Karpas-422 (cell line): ENCODE results near the gene CHST14. TPM values are rescaled to one million over a fixed set of nuclear protein-coding genes. Genes with fewer than 3 reads are reported as not detected.

Source experiments
- DNase-seq: peaks from one replicate; pipeline ENCODE4 v3.0.0-alpha.2; 2015
- H2AFZ ChIP-seq: fragments of 200-600 bp; sonication (generic); 2 replicates; pipeline ENCODE4 v1.6.1; 2014; ENCODE audit warnings: antibody characterized with exemption, low read length, mixed read lengths
- H3K27ac ChIP-seq: fragments of 200-600 bp; sonication (generic); 2 replicates; pipeline ENCODE4 v1.5.1; 2014; ENCODE audit warnings: mild to moderate bottlenecking, low read length, moderate library complexity
- H3K27me3 ChIP-seq: fragments of 200-600 bp; sonication (generic); 2 replicates; pipeline ENCODE4 v1.6.1; 2014; ENCODE audit warnings: low read length, mixed read lengths
- H3K36me3 ChIP-seq: fragments of 200-600 bp; sonication (generic); 2 replicates; pipeline ENCODE4 v1.6.1; 2014; ENCODE audit warnings: low read length, mixed read lengths; ENCODE audit not compliant: insufficient read depth
- H3K4me1 ChIP-seq: fragments of 200-600 bp; sonication (generic); 2 replicates; pipeline ENCODE4 v1.6.1; 2014; ENCODE audit warnings: mild to moderate bottlenecking, low read length, mixed read lengths
- H3K4me2 ChIP-seq: fragments of 200-600 bp; sonication (generic); 2 replicates; pipeline ENCODE4 v1.6.1; 2014; ENCODE audit warnings: low read length, low read depth, mild to moderate bottlenecking; ENCODE audit not compliant: poor library complexity, severe bottlenecking
- H3K4me3 ChIP-seq: fragments of 200-600 bp; sonication (generic); 2 replicates; pipeline ENCODE4 v1.5.1; 2014; ENCODE audit warnings: mild to moderate bottlenecking, antibody characterized with exemption, low read length, mixed read lengths
- H3K79me2 ChIP-seq: fragments of 200-600 bp; sonication (generic); 2 replicates; pipeline ENCODE4 v1.6.1; 2014; ENCODE audit warnings: mild to moderate bottlenecking, low read length, mixed read lengths
- H3K9ac ChIP-seq: fragments of 200-600 bp; sonication (generic); 2 replicates; pipeline ENCODE4 v1.6.0; 2014; ENCODE audit warnings: low read length
- H3K9me2 ChIP-seq: fragments of 200-600 bp; sonication (generic), shearing (Covaris generic); replicated peaks from 2 replicates; pipeline ENCODE4 v1.6.0; 2014; ENCODE audit warnings: mild to moderate bottlenecking, low read length, moderate library complexity; ENCODE audit not compliant: insufficient read depth
- H3K9me3 ChIP-seq: fragments of 300-700, 200-600 bp; sonication (generic); 2 replicates; pipeline ENCODE4 v1.6.1; 2014; ENCODE audit warnings: low read length, mixed read lengths
- H4K20me1 ChIP-seq: fragments of 200-600 bp; sonication (generic); 2 replicates; pipeline ENCODE4 v1.6.1; 2014; ENCODE audit warnings: mild to moderate bottlenecking, antibody characterized with exemption, low read length, low read depth; ENCODE audit not compliant: insufficient read depth
- total RNA-seq: library from RNA; depleted of rRNA; stranded (reverse); fragments of >200 nt; shearing (Covaris generic); gene quantifications from 2 replicates; pipeline ENCODE4 v1.2.3, GENCODE V29; 2014; ENCODE audit warnings: low replicate concordance

CHST14 gene
- total RNA-seq, 1 experiment from 2014 or later = 11.6 TPM

- Histone ChIP-seq H3K9me3 (no peaks in the 10 kb centered on the region), H3K27ac (no peak overlapping the region), H3K9me2 (no peaks in the 10 kb centered on the region), H2AFZ (no peak overlapping the region), H3K9ac (no peak overlapping the region), H3K4me1 (no peaks in the 10 kb centered on the region), H3K79me2 (no peaks in the 10 kb centered on the region), H3K4me3 (no peak overlapping the region), H3K27me3 (no peaks in the 10 kb centered on the region), H3K36me3 (no peaks in the 10 kb centered on the region), H4K20me1 (no peaks in the 10 kb centered on the region), H3K4me2 (no peak overlapping the region)
- DNase-seq = peak; percentile 7
Observed at GRCh38 chr15:40486066-40486770, 15.4 kb downstream of the CHST14 start.

- Histone ChIP-seq H4K20me1 (no peaks in the 10 kb centered on the region), H3K27me3 (no peaks in the 10 kb centered on the region), H3K9me3 (no peaks in the 10 kb centered on the region), H3K4me2 (no peak overlapping the region), H3K9me2 (no peaks in the 10 kb centered on the region), H2AFZ (no peak overlapping the region), H3K4me3 (no peak overlapping the region), H3K4me1 (no peaks in the 10 kb centered on the region), H3K27ac (no peak overlapping the region), H3K79me2 (no peaks in the 10 kb centered on the region), H3K36me3 (no peaks in the 10 kb centered on the region), H3K9ac (no peak overlapping the region)
- peak; percentile 19 for DNase-seq
Observed at GRCh38 chr15:40487816-40488682, 17.3 kb downstream of the CHST14 start.

- H2AFZ ChIP-seq = no peak overlapping the region
- H3K9ac ChIP-seq = no peak overlapping the region
- H4K20me1 ChIP-seq = no peaks in the 10 kb centered on the region
- no peaks in the 10 kb centered on the region for H3K36me3 ChIP-seq
- H3K4me1 ChIP-seq = no peaks in the 10 kb centered on the region
- no peaks in the 10 kb centered on the region for H3K9me2 ChIP-seq
- no peaks in the 10 kb centered on the region for H3K27me3 ChIP-seq
- H3K4me3 ChIP-seq = no peak overlapping the region
- no peaks in the 10 kb centered on the region for H3K9me3 ChIP-seq
- no peak overlapping the region for H3K27ac ChIP-seq
- no peaks in the 10 kb centered on the region for H3K79me2 ChIP-seq
- DNase-seq = peak; percentile 12
- H3K4me2 ChIP-seq = no peak overlapping the region
Observed at GRCh38 chr15:40489274-40490175, 18.7 kb downstream of the CHST14 start.

- no peak overlapping the region for H3K27ac ChIP-seq
- no peaks in the 10 kb centered on the region for H4K20me1 ChIP-seq
- peak; percentile 34 for DNase-seq
- H3K4me1 ChIP-seq = no peaks in the 10 kb centered on the region
- H3K9ac ChIP-seq = no peak overlapping the region
- H2AFZ ChIP-seq = no peak overlapping the region
- H3K4me2 ChIP-seq = no peak overlapping the region
- no peaks in the 10 kb centered on the region for H3K36me3 ChIP-seq
- H3K9me3 ChIP-seq = no peaks in the 10 kb centered on the region
- H3K27me3 ChIP-seq = no peaks in the 10 kb centered on the region
- no peaks in the 10 kb centered on the region for H3K9me2 ChIP-seq
- no peak overlapping the region for H3K4me3 ChIP-seq
- H3K79me2 ChIP-seq = no peaks in the 10 kb centered on the region
Observed at GRCh38 chr15:40493089-40493840, 22.5 kb downstream of the CHST14 start.

- H3K36me3 ChIP-seq = no peaks in the 10 kb centered on the region
- H3K9me2 ChIP-seq = no peaks in the 10 kb centered on the region
- no peak overlapping the region for H3K4me3 ChIP-seq
- no peaks in the 10 kb centered on the region for H4K20me1 ChIP-seq
- H3K9me3 ChIP-seq = no peaks in the 10 kb centered on the region
- no peaks in the 10 kb centered on the region for H3K79me2 ChIP-seq
- H3K9ac ChIP-seq = no peak overlapping the region
- H3K27ac ChIP-seq = no peak overlapping the region
- H2AFZ ChIP-seq = no peak overlapping the region
- no peak overlapping the region for H3K4me2 ChIP-seq
- peaks cover 8% of the 10 kb centered on the region for H3K4me1 ChIP-seq
- H3K27me3 ChIP-seq = no peaks in the 10 kb centered on the region
- DNase-seq = peak; percentile 34
Observed at GRCh38 chr15:40495516-40495915, 24.7 kb downstream of the CHST14 start.

- Histone ChIP-seq H3K4me2 (no peak overlapping the region), H3K27ac (no peak overlapping the region), H3K4me1 (peaks cover 8% of the 10 kb centered on the region), H3K36me3 (no peaks in the 10 kb centered on the region), H3K27me3 (no peaks in the 10 kb centered on the region), H3K9me2 (no peaks in the 10 kb centered on the region), H2AFZ (no peak overlapping the region), H3K79me2 (no peaks in the 10 kb centered on the region), H3K4me3 (no peak overlapping the region), H3K9ac (no peak overlapping the region), H3K9me3 (no peaks in the 10 kb centered on the region), H4K20me1 (no peaks in the 10 kb centered on the region)
- peak; percentile 20 for DNase-seq
Observed at GRCh38 chr15:40498418-40498817, 27.6 kb downstream of the CHST14 start.

GRCh38 chr15:40498891-40499290 lies 28.1 kb downstream of the CHST14 start:
- H3K4me2 ChIP-seq = no peak overlapping the region
- H3K9ac ChIP-seq = no peak overlapping the region
- H4K20me1 ChIP-seq = no peaks in the 10 kb centered on the region
- peaks cover 8% of the 10 kb centered on the region for H3K4me1 ChIP-seq
- no peaks in the 10 kb centered on the region for H3K9me3 ChIP-seq
- no peak for DNase-seq
- no peaks in the 10 kb centered on the region for H3K27me3 ChIP-seq
- no peak overlapping the region for H3K27ac ChIP-seq
- no peaks in the 10 kb centered on the region for H3K36me3 ChIP-seq
- H3K4me3 ChIP-seq = no peak overlapping the region
- no peak overlapping the region for H2AFZ ChIP-seq
- no peaks in the 10 kb centered on the region for H3K79me2 ChIP-seq
- no peaks in the 10 kb centered on the region for H3K9me2 ChIP-seq
